ENCODE data around the gene CCL22.

CCL22 gene

DNA sequence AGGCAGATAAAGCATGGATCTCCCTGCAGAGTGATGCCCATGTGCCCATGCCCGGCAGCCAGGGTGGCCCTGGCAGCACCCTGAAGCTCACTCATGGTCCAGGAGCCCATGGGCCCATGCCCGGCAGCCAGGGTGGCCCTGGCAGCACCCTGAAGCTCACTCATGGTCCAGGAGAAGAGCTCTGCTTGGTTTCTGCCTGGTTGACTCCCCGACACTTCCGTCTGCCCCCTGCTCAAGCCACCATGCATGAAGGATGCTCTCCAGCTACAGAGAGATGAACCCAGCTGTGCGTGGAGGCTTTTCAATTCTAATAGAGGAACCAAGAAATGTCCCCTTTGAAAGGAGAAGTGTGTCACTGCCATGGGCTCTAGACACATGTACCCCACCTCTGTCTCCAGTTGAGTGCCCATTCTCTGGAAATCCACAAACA is 54.7 kb downstream of the CCL22 start:
- CTCF ChIA-PET, result interaction anchor here (0.9 to 17.8 kb wide), 18 partner anchors 9 to 173 kb away, joined by 3 to 454 read pairs (median 4); partner anchors contain the start of genes CCL17 and POLR2C
- DNase-seq (ENCODE audit: extremely low spot score), result peak; percentile 82
- POLR2A ChIA-PET, result interaction anchor here (0.6 to 1.2 kb wide), 4 partner anchors 21 to 42 kb away, joined by 3 to 4 read pairs (median 4); no protein-coding TSS in a partner anchor
- TF ChIP-seq, protein P1, sequence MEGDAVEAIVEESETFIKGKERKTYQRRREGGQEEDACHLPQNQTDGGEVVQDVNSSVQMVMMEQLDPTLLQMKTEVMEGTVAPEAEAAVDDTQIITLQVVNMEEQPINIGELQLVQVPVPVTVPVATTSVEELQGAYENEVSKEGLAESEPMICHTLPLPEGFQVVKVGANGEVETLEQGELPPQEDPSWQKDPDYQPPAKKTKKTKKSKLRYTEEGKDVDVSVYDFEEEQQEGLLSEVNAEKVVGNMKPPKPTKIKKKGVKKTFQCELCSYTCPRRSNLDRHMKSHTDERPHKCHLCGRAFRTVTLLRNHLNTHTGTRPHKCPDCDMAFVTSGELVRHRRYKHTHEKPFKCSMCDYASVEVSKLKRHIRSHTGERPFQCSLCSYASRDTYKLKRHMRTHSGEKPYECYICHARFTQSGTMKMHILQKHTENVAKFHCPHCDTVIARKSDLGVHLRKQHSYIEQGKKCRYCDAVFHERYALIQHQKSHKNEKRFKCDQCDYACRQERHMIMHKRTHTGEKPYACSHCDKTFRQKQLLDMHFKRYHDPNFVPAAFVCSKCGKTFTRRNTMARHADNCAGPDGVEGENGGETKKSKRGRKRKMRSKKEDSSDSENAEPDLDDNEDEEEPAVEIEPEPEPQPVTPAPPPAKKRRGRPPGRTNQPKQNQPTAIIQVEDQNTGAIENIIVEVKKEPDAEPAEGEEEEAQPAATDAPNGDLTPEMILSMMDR (IDR thresholded peaks at IDR 0.05; ENCODE audit: control extremely low read depth, extremely low read depth, low read depth, missing control alignments), result no peak

DNA sequence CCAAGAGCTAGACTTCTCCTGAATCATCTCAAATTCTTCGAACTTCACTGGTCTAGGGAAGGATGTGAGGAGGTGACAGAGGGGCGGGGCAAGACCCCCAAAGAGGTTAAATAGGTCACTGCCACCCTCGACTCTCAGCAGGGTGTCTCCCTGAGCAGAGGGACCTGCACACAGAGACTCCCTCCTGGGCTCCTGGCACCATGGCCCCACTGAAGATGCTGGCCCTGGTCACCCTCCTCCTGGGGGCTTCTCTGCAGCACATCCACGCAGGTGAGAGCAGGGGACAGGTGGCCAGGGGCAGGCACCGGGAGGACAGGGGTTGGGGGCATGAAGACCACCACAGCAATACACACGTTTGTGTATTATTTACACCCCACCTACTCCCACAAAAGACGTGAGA is 55.1 kb downstream of the CCL22 start:
- ChIA-PET POLR2A (interaction anchor here (0.6 to 1.2 kb wide), 4 partner anchors 22 to 43 kb away, joined by 3 to 4 read pairs (median 4); no protein-coding TSS in a partner anchor), CTCF (interaction anchor here (0.8 to 17.8 kb wide), 16 partner anchors 9 to 173 kb away, joined by 3 to 454 read pairs (median 4); partner anchors contain the start of genes CCL17 and POLR2C)
- TF ChIP-seq, protein P1 (IDR thresholded peaks at IDR 0.05; ENCODE audit: control extremely low read depth, extremely low read depth, low read depth, missing control alignments), result no peak
- no peak for DNase-seq (ENCODE audit: extremely low spot score)
